Measurements from ENCODE around the gene PPP2R3B.

PPP2R3B gene

DNA sequence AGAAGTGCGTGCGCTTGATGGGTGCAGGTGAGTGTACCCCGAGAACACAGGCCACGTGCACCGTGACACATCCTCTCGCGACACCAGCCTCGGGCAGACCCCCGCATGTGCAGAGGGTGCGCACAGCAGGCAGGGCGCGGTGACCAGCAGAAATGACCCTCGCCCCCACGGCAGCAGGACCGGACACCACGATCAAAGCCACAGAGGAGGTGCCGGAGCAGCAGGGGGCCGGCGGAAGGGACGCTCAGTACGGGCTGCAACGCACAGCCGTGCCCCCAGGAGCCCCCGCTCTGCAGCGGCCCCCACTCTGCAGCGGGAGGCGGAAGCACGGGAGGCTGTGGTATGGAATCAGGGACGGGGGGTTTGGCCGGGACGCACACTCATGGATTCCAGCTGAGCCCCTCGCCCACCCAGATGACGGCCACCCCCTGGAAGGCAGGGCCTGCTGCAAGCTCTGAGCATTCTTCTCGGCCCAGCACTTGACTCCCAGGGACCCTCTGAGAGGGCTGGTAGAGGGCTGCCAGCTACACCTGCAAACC lies 17.1 kb downstream of the PPP2R3B start:
- no peak for DNase-seq

DNA sequence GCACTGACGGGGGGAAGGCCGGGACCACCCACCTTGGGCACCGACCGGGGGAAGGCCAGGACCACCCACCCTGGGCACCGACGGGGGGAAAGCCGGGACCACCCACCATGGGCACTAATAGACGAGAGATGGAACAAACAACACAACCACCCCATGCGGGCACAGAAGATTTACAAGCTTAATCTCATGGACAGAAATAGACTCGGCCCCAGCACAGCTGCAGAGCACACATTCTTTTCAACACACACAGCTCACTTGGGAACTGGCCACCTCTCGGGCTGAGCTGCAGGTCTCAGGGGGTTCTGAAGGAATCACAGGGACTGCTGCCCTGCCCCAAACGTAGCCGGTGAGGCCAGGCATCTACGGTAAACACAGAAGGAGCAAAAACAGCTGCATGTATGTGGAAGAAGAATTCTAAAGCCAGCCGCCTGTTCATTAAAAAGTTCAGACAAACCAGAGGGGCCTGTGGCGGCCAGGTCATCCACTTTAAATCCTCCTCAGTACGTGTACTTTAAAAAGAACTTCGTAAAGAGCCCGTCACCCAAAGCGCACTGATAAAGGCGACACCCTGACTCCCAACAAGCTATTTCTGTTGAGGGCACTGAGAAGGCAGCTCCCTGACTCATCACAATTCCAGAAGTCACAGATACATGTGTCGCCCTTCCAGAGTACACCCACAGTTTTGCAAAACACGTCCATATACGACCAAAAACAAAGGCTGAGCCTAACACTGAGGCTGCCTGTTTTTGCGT lies 17.7 kb downstream of the PPP2R3B start:
- no peak for DNase-seq

DNA sequence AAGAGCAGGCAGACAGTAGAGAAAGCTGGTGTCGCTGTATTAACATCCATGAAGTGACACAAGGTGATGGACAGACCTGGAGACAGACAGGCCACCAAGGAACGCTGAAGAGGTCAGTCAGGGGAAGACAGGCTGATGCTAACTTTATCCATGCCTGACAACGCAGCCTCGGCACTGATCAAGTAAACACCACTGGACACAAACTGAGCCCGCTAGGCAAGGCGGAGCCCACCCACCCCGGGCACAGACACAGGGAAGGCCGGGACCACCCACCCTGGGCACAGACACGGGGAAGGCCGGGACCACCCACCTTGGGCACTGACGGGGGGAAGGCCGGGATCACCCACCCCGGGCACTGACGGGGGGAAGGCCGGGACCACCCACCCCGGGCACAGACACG lies 18.8 kb downstream of the PPP2R3B start:
- no peak for DNase-seq

DNA sequence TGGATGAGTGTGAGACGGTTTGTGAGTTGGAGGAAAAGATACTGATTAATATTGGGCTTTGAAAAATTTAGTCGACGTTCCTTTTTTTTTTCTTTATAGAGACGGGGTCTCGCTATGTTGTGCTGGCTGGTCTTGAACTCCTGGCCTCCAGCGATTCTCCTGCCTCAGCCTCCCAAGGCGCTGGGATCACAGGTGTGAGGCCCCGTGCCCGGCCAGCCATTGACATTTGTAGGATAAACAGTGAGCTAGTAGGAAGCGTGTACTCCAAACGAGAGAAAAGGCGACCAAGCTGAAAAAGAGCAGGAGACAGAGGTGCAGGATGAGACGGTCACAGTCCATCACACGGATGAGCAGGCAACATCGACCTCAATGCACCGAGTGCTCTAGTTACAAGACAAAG lies 19.4 kb downstream of the PPP2R3B start:
- DNase-seq, result no peak

DNA sequence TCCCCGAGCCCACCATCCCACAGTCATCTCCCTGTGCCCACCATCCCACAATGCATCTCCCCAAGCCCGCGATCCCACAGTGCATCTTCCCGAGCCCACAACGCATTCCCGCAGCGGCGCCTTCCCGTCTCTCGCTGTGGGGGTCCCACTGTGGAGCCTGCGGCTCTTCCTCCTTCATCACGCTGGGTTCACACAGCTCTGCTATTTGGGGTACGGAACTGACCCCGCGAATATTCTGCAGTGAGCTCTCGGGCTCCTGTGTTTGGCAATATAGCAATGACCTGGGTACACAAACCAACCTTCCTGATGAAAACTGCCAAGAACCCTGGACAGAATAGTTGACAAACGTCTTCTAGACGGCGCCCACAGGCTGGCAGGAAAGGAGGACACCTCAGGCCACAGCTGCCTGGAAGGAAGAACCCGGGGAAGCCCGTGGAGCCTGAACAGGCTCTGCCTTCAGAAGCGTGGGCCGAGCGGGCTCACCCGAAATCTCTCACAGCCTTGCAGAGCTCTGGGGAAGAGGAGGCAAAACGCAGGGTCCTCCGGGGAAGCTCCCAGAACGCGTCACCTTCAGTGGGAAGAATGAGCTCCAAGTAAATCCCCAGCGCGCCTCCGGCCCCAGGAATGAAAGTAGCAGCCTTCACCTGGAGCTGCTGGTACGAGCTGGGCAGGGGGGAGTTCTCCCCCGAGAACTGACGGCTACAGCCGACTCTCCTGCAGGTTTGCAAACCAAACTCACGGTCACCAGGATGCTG lies 22.9 kb downstream of the PPP2R3B start:
- DNase-seq, result no peak

DNA sequence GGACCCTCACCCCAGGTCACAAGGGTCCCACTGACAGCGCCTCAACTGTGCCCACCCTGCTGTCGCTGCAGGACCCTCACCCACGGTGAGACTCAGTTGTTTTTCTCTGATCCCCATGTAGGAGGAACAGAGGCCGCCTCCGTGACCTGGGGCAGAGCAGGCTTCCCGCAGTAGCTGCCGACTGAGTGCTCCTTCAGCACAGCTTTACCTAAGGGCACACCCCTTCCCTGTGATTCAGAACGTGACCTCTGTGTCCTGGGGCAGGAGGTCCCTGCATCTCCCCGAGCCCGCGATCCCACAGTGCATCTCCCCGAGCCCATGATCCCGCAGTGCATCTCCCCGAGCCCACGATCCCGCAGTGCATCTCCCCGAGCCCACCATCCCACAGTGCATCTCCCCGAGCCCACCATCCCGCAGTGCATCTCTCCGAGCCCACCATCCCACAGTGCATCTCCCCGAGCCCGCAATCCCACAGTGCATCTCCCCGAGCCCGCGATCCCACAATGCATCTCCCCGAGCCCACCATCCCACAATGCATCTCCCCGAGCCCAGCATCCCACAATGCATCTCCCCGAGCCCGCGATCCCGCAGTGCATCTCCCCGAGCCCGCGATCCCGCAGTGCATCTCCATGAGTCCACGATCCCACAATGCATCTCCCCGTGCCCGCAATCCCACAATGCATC lies 23.6 kb downstream of the PPP2R3B start:
- no peak for DNase-seq

DNA sequence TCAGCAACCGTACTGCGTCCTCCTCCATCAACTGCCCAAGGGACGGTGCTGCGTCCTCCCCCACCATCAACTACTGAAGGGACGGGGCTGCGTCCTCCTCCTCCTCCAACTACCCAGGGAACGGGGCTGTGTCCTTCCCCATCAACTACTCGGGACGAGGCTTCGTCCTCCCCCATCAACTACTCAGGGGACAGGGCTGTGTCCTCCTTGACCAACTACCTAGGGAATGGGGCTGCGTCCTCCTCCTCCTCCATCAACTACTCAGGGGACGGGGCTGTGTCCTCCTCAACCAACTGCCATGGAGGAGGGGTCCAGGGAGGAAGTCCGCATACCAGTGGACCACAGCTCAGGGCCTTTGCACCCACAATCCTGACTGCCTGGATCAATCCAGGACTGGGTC lies 24.4 kb downstream of the PPP2R3B start:
- DNase-seq, result no peak

DNA sequence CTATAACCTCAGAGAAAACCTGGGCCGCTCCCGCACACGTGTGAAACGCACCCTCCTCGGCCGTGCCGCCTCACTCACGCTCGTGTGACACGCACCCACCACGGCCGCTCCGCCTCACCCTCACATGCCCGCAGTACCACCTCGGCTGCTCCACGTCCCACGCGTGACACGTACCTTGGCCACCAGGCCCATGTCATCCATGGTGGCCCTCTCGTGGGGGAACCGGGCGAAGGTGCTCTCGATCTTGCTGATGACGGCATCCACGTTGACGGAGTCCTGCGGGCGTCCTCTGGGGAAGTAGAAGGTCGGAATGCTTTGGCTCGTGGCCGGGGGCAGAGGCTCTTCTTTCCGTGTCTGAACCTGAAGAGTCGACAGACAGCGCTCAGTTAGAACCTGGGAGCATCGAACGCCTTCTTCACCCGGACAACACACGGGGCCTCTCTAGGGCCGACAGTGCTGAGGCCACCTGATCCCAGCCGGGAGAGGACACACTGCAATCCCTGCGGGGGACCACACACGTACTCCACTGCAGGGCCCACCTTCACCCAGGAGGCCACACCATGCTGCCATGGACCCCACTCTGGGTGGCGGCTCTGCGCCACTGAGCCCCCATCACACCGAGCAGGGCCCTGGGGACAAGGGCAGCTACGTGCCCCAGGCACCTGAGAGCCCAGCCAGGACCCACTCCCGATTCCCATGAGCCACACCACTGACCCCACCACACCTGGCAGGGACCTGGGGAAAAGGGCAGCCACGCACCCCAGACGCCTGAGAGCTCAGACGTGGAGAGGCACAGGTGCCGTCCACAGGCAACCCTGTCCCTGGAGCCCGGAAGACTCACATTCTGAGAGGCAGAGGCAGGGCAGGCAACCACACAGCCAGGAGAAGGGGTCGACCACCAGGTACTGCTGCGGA lies 25.2 kb downstream of the PPP2R3B start:
- DNase-seq, result no peak

DNA sequence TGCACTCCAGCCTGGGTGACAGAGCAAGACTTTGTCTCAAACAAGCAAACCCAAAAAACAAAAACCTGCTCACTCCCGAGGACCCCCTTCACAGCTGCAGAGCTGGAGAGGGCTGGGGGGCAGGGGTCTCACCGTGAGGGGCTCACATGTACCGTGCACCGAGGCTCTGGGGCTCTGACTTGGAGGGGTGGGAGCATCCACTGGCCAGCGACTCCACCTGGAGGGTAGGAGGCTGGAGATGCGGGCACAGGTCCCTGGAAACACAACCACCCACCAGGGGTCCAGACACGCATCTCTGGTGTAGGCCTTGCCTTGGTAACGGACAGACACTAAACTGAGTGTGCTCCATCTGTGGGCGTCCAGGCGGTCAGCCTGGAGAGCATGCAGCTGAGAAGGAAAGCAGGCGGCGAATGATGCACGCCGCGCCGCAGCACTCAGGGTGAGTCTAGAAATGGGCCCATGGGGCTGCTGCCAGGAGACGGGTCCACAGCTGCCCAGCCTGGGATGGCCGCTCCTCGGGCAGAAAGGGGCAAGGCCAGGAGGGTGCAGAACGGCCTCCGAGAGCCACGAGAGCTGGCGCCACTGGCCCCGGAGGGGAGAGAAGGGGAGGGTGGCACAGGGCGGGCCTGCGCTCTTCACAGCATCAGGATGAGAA lies 26.1 kb downstream of the PPP2R3B start:
- DNase-seq, result no peak

DNA sequence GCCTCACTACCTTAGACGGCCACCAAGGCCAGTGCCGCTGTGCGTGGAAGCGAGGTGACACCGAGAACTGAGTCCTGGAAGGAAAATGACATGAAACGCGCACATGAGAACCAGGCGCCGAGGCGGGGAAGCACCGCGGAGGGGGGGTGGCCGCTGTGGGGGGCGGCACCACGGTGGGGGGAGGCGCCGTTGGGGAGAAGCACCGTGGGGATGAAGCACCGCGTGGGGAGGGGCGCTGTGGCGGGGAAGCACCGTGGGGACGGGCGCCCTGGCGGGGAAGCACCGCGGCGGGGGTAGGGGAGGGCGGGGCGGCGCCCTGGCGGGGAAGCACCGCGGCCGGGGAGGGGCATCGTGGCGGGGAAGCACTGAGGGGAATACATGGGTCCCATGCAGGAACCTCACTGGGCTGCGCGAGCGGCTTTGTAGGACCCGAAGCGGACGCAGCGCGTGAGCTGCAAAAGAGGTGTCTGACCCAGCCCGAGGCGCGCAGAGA lies 28.0 kb downstream of the PPP2R3B start:
- DNase-seq, result no peak

DNA sequence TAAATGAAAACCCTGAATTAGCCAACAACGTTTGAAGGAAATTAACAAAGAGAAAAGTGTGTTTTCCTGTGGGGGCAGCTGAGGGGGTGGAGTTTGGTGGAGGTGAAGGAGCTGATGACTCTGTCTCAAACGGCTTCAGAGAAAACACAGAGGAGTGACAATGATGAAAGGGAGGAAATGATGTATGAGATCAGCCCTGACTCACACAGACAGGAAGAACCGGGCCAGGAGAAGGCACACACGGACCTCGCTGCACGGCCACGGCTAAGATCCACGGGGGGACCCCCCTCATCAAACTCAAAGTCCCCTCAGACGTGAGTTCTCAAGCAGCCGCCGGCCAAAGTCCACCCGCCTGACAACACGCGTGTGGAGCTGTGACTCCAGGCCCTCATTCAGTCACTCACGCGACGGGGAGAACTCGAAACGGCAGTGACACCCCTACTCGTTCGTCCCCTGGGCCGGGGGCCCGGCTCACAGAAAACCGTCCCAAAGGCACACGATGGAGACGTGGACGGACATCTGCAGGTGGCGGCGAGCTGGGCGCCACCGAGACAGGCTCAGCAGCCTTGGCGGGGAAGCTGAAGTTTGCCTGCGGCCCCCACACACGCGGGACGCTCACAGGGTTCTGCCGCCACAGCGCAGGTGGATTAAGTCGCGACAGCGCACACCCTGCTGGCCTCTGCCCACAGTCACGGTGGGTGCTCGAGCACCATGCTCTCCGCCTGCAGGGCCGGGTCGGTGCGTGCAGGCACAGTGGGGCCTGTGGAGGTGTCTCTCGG lies 28.8 kb downstream of the PPP2R3B start:
- no peak for DNase-seq

DNA sequence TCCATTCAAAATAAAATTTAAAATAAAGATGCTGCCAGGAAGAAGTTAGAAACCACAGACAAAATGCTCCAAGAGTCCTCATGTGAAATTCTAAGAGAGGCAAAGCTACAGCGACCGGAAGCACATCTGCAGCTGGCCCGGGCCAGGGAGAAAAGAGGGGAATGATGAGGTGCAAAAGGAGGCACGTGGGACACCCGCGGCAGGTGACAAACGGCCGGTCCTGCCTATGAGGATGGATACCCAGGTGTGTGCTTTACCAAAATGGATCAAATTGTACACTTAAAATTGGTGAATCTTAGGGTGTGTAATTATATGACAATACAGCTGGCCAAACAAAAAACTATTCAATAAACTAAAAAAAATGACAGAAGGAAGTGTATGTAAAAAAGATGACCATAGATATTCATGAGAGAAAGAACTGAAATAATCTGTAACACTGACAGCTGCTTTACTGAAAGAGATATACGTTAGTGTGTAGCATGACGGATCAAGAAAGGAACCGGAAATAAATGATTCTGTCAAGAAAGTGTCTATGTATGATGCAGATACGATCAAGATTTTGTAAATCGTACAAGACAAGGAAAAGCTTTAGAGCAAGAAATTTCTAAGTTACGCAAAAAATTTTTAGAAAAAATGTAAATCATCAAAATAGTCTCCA lies 29.5 kb downstream of the PPP2R3B start:
- no peak for DNase-seq

DNA sequence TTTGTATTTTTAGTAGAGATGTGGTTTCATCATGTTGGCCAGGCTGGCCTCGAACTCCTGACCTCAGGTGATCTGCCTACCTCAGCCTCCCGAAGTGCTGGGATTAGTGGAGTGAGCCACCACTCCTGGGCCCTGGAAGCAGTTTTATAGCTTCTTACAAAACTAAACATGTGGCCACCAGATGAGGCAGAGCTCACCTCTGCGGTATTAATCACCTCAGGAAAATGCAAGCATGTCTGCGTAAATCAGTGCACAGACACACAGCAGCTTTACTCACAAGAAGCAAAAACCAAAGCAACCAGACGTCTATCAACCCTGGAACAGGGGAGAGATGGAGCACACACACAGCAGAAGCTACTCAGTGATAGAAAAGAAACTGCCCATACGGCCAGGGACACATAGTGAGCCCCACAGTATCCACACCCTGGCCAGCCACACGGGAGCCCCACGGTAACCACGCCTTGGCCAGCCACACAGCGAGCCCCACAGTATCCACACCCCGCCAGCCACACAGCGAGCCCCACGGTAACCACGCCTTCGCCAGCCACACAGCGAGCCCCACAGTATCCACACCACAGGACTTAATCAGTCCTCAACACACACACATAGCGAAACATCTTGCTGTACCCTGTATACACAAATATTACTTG lies 30.2 kb downstream of the PPP2R3B start:
- DNase-seq, result no peak

DNA sequence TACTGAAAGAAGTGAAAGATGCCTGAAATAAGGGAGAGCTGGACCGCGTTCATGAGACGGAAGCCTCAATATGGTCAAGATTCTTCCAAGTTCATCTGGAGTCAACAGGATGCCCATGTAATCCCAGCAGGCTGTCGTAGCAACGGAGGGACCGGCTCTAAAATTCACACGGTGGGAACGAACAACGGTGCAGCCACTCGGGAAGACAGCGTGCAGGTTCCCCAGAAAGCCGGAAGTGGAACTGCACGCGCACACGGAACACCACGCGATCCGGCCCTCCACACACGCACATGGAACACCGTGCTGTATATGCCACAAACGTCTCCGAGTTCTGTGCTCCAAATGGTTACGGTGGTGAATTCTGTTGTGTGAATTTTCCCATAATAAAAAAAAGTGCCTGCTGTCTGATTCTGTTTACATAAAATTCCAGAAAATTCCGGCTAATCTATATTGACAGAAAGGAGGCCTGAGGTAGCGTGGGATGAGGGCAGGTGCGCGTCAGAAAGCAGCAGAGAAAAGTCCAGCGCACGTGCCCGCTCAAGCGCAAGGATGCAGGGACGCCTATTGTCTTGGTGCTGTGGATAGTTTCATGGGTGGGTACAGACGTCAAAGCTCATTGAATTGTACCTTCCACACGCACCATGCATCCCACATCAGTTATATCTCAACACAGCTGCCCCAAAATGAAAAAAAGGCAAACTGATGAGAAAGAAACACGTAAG lies 31.2 kb downstream of the PPP2R3B start:
- DNase-seq, result no peak

DNA sequence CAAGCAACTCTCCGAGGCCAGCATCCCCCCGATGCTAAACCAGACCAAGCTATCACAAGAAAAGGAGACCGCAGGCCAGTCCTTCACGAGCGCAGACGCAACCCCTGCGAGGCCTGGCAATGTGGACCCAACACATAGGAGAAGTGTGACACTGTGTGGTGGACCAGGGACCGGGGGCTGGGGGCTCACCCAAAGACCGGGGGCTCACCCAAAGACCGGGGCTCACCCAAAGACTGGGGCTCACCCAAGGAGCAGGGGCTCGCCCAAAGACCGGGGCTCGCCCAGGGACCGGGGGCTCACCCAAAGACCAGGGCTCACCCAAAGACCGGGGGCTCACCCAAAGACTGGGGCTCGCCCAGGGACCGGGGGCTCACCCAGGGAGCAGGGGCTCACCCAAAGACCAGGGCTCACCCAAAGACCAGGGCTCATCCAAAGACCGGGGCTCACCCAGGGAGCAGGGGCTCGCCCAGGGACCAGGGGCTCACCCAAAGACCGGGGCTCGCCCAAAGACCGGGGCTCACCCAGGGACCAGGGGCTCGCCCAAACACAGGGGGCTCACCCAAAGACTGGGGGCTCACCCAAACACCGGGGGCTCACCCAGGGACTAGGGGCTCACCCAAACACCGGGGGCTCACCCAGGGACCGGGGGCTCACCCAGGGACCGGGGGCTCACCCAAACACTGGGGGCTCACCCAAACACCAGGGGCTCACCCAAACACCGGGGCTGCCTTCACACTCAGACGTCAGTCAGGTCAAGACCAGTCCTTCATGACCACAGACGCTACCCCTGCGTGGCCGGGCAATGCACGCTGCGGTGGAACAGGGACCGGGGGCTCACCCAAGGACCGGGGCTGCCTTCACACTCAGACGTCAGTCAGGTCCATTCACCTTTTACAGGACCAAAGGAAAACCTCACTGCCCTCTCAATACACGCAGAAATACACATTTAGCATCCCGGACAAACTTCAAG lies 32.9 kb downstream of the PPP2R3B start:
- no peak for DNase-seq

DNA sequence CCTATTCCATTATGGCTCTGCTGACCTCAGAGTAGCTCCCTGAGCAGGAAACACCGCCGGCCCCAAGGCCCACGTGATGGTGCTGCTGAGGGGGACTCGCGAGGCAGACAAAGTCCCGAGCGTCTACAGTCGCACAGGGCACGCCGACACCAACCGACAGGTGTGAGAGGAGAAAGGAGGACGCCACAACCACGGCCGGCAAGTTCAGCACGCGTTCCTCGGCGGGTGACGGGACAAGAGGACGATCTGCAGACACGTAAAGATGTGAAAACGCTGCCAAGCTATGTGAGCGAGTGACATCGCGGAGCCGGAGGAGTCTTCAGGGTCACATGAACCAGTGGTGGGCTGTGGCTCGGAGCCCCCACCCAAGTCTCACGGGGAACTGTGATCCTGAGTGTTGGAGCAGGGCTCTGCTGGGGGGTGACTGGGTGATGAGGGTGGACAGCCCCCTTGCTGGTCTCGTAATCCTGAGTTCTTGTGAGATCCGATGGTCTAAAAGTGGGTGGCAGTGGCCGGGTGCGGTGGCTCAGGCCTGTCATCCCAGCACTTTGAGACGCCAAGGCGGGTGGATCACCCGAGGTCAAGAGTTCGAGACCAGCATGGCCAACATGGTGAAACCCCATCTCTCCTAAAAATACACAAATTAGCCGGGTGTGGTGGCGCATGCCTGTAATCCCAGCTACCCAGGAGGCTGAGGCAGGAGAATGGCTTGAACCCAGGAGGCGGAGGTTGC lies 34.0 kb downstream of the PPP2R3B start:
- DNase-seq, result no peak

DNA sequence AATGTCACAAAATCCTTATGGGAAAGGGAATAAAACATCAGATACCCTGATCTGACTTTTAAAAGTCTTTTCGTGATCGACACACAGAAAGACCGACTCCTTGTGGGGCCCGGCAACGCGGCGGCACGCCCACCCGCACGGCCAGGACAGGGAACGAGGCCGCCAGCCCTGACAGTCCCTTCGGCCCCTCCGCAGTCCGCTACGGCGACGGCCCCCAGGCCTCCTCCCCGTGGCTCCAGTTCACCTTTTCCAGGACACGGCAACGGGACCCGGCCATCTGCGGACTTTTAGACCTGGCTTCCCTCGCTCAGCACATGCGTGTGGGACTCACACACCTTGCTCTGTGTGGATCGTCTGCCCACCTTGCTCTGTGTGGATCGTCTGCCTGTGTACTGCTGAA lies 34.5 kb downstream of the PPP2R3B start:
- DNase-seq, result no peak

All from NCI-H774 (cell line).